Measurements from ENCODE around the gene NCAPG.

NCAPG gene

DNA sequence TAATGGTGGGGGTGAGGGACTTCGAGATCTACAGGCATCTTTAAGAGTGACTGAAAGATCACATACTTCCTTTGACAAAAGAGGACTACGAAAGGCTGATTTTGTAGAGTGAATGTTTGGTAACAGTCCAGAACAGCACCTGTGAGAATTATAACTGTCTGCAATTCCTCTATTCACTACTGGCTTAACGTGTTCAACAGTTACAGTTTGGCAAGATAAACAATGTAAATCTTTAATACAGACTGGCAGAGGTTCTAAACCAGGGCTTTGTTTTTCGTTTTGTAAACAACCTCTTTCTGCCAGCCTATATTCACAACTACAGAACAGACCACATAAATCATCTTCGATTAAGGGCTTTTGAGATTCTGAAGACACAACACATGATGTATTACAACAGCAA lies 66.9 kb downstream of the NCAPG start:
- DNase-seq, result no peak

DNA sequence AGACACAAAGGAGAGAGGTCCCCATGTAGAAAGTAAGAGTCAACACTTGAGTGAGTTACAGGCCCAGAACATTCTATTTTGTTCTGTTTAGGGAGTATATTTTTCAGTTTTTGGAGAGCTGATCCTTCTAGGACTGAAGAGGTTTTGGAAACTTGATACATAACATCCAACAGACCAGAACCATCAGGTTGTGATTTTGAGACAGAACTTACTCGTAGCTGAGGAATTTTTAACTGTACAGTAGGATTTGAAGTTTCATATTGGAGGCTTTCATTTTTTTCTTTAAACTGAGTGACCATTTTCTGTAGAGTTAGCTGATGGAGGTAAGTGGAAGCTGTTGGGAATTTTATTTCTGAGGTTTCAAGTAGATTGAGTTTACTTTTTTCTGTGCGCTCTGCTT lies 73.3 kb downstream of the NCAPG start:
- DNase-seq, result no peak

DNA sequence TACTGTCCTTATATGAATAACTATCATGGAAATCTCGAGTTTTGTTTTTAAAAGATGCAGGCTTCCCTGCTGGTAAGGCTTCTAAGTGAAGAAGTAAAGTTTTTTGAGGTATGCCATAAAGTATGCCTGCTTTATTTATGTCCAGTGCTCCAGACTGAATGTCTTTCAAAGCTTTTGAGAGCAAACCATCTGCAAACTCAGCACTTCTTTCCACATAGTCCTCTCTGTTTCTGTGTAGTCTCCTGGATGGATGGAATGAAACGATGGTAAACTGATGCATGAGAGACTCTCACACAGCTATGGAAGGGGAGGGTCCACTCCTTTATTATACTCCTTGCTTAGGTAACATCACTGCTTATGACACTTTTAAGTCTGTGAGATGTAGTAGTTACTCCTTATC lies 73.7 kb downstream of the NCAPG start:
- no peak for DNase-seq

DNA sequence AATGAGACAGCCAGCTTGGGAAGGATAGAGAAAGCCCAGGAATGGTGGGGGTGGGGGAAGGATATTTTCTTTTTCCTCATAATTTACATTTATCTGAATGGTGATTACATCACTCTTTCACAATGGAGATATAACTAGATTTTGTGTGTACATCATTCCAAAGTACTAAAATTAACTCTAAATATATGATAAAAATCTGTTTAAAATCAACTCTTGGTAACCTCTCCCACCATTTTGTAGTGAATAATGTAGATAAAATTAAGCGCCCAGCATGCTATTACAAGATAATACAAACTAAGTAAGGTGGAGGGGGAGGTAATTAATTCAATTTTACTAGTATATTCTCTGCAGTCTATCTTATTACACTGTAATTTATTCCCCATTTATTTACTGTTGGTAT lies 78.9 kb downstream of the NCAPG start:
- no peak for DNase-seq

DNA sequence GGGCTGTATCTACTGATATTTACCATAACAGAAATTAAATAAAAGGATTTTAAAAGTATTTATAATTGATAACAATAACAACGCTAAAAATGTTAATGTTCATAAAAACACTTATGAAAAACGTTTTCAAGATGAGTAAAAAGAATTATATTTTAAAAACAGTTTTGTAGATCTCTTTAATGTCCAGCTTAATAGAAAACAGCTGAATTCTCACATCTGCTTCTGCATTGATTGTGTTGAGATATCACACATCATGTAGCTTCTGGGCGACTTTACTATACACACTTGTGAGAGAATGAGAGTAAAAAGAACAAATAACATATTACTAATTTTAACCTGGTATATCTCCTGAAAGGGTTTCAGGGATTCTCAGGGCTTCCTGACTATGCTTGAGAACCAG lies 83.6 kb downstream of the NCAPG start:
- DNase-seq, result no peak

Data from central memory CD4-positive, alpha-beta T cell (primary cell).